Transverse colon (tissue), 4 donors: ENCODE measurements around the gene CHPT1. TPM values are rescaled to one million over a fixed set of nuclear protein-coding genes. Genes with fewer than 3 reads are reported as not detected.

Experiments
- DNase-seq: peaks from one replicate; pipeline ENCODE4 v3.0.0-alpha.2; 2019
- H3K27ac ChIP-seq, 4 donors: fragments of 200-600 bp; sonication (generic); 2 replicates each; pipeline ENCODE4 v1.5.1; 2016 to 2018; ENCODE audit warnings: inconsistent platforms in 4 of 4
- H3K27me3 ChIP-seq: fragments of 200-600 bp; sonication (generic); 2 replicates; pipeline ENCODE4 v1.5.1; 2017; ENCODE audit warnings: inconsistent platforms
- H3K36me3 ChIP-seq, 4 donors: fragments of 200-600 bp; sonication (generic); 2 replicates each; pipeline ENCODE4 v1.5.1; 2017 to 2019; ENCODE audit warnings: inconsistent platforms in 4 of 4
- H3K4me1 ChIP-seq, 4 donors: fragments of 200-600 bp; sonication (generic); 2 replicates each; pipeline ENCODE4 v1.5.1; 2017 to 2020; ENCODE audit warnings: inconsistent platforms in 4 of 4
- H3K4me3 ChIP-seq, 4 donors: fragments of 200-600 bp; sonication (generic); 1 replicate in 1 of 4; 2 replicates in 3 of 4; pipeline versions ENCODE4 v1.5.1 to v1.6.1; 2017 to 2019; ENCODE audit warnings: inconsistent platforms in 4 of 4
- H3K9me3 ChIP-seq, 2 donors: fragments of 200-600 bp; sonication (generic); 2 replicates each; pipeline ENCODE4 v1.5.1; 2017 to 2019; ENCODE audit warnings: inconsistent platforms in 2 of 2
- EP300 ChIP-seq: sonication (generic); formaldehyde crosslinking; IDR thresholded peaks from one replicate; pipeline ENCODE4 v1.6.1; 2017; ENCODE audit warnings: antibody characterized with exemption, low read depth
- POLR2A ChIP-seq: fragments of 450-650 bp; IDR thresholded peaks from one replicate; pipeline ENCODE4 v1.6.1; 2016; ENCODE audit warnings: antibody characterized with exemption, mild to moderate bottlenecking, moderate library complexity
- POLR2AphosphoS5 ChIP-seq, 3 donors: sonication (generic); formaldehyde crosslinking; IDR thresholded peaks; one replicate each; pipeline ENCODE4 v1.6.1; 2016; ENCODE audit warnings: antibody characterized with exemption in 3 of 3
- WGBS, 2 donors: methylation state at CpG; one replicate each; pipeline ENCODE4 v1.1.5; 2018; ENCODE audit warnings: low coverage in 1 of 2; 5-methylcytosine and 5-hydroxymethylcytosine counted together
- in situ Hi-C, 4 donors: fragments of 200-750 bp; cut with MboI; loops; one replicate each; pipeline versions ENCODE4 v1.15.0 to v1.15.1; 2017; ENCODE audit warnings: low sequenced_read_pairs in 3 of 4, low pct_ligation_motif_present in 1 of 4, low pct_unique_long_range_greater_than_20kb in 1 of 4
- intact Hi-C: fragments of 100-400 bp; cut with DNase I; formaldehyde crosslinking; loops from one replicate; pipeline ENCODE4 v1.15.1; 2023; ENCODE audit warnings: low total_unique reads
- total RNA-seq, 4 donors: library from RNA; depleted of rRNA; stranded (reverse); fragments of >200 nt; gene quantifications; one replicate each; pipeline ENCODE4 v1.1.0, GENCODE V29; 2016
- TF ChIP-seq, protein P1 (sequence below), 5 experiments: fragments of 200-600 bp in 3 of 5; fragments of 450-650 bp in 2 of 5; sonication (generic) in 3 of 5; IDR thresholded peaks; 1 replicate in 2 of 5; 2 replicates in 3 of 5; pipeline ENCODE4 v1.5.1; 2016 to 2017; ENCODE audit warnings: antibody characterized with exemption in 5 of 5, inconsistent platforms in 3 of 5, mild to moderate bottlenecking in 2 of 5, moderate library complexity in 1 of 5

Gene CHPT1
- total RNA-seq, 4 donors from 2014 or later = 114 to 215 (median 138) TPM

DNA sequence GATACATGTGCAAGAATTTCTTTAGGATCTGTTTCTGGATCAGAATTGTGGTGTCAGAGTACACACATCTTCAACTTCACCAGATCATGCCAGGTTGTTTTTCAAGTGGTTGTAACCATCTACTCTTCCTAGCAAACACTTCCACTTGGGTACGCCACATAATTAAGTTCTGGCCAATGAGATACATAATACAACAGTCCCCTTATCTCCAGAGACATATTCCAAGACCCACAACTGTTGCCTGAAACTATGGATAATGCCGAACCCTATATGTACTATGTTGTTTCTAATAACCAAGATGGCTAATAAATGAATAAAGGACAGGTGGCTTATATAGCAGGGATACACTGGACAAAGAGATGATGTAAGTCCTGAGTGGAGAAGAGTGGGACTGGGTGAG is 2.5 kb upstream of the CHPT1 start:
- H3K27me3 ChIP-seq = no peaks in the 10 kb centered on the region
- TF ChIP-seq POLR2A (no peak), EP300 (no peak), POLR2AphosphoS5 (IDR thresholded peaks at IDR 0.05) (no peak)
- TF ChIP-seq, protein P1, sequence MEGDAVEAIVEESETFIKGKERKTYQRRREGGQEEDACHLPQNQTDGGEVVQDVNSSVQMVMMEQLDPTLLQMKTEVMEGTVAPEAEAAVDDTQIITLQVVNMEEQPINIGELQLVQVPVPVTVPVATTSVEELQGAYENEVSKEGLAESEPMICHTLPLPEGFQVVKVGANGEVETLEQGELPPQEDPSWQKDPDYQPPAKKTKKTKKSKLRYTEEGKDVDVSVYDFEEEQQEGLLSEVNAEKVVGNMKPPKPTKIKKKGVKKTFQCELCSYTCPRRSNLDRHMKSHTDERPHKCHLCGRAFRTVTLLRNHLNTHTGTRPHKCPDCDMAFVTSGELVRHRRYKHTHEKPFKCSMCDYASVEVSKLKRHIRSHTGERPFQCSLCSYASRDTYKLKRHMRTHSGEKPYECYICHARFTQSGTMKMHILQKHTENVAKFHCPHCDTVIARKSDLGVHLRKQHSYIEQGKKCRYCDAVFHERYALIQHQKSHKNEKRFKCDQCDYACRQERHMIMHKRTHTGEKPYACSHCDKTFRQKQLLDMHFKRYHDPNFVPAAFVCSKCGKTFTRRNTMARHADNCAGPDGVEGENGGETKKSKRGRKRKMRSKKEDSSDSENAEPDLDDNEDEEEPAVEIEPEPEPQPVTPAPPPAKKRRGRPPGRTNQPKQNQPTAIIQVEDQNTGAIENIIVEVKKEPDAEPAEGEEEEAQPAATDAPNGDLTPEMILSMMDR (IDR thresholded peaks at IDR 0.05) = no peak
- DNase-seq = no peak
- intact Hi-C loops (no loop called here), in situ Hi-C loops (no loop called here)
- no peaks in the 10 kb centered on the region for H3K9me3 ChIP-seq
- peaks cover 16 to 50% (median 37%) of the 10 kb centered on the region in 4 donors for H3K4me1 ChIP-seq
- 98 to 100% methylated on average over 2 of the region's 2 CpGs for WGBS, 2 donors
- H3K36me3 ChIP-seq = no peaks in the 10 kb centered on the region
- no peak overlapping the region for H3K4me3 ChIP-seq
- H3K27ac ChIP-seq = peak overlapping the region in 2 of 4 donors; percentile 95 to 97

DNA sequence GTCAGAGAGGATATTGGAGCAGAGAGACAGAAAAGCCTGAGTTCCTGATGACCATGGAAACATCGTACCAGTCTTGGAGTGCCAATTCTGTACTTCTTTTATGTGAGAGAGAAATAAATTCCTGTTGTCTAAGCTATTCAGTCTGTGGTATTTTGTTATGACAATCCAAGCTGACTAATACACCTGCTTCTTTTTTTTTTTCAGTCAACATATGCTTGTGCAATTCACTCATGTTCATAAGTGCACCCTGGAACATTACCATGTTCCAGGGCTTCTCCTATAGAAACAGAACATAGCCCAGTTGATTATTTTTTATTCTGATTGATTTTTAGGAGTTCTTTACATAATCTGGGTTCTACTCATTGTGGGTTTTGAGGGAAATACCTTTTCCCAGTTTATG is 1.7 kb upstream of the CHPT1 start:
- H3K36me3 ChIP-seq = no peaks in the 10 kb centered on the region
- WGBS, 2 donors = 50 to 60% methylated on average over 1 of the region's 1 CpG
- intact Hi-C loops (no loop called here), in situ Hi-C loops (no loop called here)
- H3K4me1 ChIP-seq = peaks cover 16 to 51% (median 40%) of the 10 kb centered on the region in 4 donors
- no peaks in the 10 kb centered on the region for H3K9me3 ChIP-seq
- no peaks in the 10 kb centered on the region for H3K27me3 ChIP-seq
- TF ChIP-seq POLR2A (no peak), EP300 (no peak), POLR2AphosphoS5 (IDR thresholded peaks at IDR 0.05) (peak in 1 of 3 donors; percentile 12)
- TF ChIP-seq, protein P1 (IDR thresholded peaks at IDR 0.05) = no peak
- no peak for DNase-seq
- peak overlapping the region; percentile 94 to 97 (median 96) for H3K27ac ChIP-seq
- no peak overlapping the region for H3K4me3 ChIP-seq

DNA sequence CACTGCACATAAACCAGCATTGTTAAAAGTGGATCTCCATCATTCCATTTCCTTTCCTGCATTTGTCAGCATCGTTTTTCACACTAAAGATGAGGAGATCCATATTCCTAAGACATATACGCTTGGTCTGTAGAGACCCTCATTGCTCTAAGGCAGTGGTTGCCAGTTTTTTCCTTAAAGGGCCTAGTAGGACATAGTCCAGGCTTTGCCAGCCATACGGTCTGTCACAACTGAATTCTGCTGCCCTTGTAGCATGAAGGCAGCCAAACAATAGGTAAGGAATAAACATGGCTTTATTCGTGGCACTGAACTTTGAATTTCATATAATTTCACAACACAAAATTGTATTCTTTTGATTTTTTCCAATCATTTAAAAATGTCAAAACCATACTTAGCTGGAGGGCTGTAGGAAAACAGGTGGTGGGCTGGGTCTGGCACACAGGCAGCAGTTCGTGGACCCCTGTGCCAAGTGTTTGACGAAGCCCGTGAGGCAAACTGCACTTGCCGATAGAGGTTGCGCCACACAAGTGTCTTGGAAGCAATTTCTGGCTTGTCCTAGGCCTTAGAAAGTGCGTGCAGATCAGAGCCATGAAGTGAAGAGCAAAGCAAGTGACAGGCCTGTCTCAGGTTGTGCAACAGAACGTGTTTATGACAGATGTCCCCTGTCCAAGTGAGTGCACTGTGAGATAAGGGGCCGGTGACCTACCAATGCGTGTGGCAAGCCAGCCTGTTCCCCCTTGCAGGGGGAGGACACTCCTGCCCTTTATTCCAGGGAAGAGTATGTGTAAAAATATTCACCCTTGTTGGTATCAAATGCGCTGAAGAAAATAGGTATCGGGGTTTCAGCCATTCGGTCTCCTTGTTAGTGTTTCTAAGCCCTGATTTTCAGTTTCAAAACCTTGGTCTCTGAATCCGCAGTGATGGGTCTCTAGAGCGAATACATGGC is 916 bp upstream of the CHPT1 start:
- intact Hi-C loops = no loop called here
- Histone ChIP-seq H3K27me3 (no peaks in the 10 kb centered on the region), H3K4me1 (peaks cover 15 to 53% (median 40%) of the 10 kb centered on the region in 4 donors), H3K9me3 (no peaks in the 10 kb centered on the region), H3K4me3 (peak overlapping the region; percentile 76 to 92 (median 81)), H3K27ac (peak overlapping the region; percentile 94 to 97 (median 96)), H3K36me3 (no peaks in the 10 kb centered on the region)
- in situ Hi-C loops = no loop called here
- DNase-seq = peak; percentile 60
- WGBS, 2 donors = 30 to 57% methylated on average over 9 to 18 of the region's 18 CpGs
- no peak for TF ChIP-seq POLR2A
- TF ChIP-seq POLR2AphosphoS5 (IDR thresholded peaks at IDR 0.05) = peak in 1 of 3 donors; percentile 65

DNA sequence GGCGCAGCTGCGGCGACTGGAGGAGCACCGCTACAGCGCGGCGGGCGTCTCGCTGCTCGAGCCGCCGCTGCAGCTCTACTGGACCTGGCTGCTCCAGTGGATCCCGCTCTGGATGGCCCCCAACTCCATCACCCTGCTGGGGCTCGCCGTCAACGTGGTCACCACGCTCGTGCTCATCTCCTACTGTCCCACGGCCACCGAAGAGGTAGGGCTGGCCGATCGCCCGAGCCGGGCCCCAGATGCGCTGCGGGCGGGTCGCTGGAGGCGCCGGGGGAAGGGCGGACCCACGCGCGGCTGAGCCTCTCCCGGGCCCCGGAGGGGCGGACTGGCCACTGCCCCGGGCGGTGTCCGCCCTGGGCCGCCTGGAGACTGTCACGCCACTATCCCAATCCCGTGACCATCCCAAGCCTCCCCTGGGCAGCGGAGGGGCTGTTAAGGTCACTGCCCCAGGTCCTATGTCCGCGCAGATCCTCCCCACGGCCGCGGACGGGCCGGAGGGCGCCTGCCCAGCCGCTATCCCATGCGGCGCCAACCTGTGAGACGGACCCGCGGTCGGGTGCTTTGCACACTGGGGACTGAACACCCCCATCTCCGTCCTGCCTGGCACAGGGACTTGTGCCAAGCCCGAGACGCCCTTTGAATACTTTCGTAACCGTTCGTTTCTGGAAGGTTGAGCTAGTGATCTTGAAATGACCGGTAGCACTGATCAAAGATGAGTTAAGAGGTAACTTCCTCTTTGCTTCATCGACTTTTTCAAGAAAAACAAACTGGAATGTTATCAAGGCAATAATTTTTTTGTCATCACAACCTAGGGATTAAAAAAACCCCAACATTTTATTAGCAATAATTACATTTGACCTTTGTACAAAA is 725 bp downstream of the CHPT1 start:
- H3K27ac ChIP-seq = peak overlapping the region; percentile 94 to 97 (median 96)
- H3K4me1 ChIP-seq = peaks cover 11 to 62% (median 47%) of the 10 kb centered on the region in 4 donors
- H3K4me3 ChIP-seq = peak overlapping the region; percentile 76 to 92 (median 81)
- 0% methylated on average over 30 of the region's 67 CpGs; no CpG with 5 or more reads in 1 of the 2 donors for WGBS, 2 donors
- no peaks in the 10 kb centered on the region for H3K9me3 ChIP-seq
- H3K27me3 ChIP-seq = no peaks in the 10 kb centered on the region
- H3K36me3 ChIP-seq = no peaks in the 10 kb centered on the region
- intact Hi-C loops (no loop called here), in situ Hi-C loops (no loop called here)
- peak; percentile 68 for DNase-seq
- TF ChIP-seq, protein P1 (IDR thresholded peaks at IDR 0.05) = no peak
- TF ChIP-seq POLR2A (peak; percentile 64), EP300 (no peak), POLR2AphosphoS5 (IDR thresholded peaks at IDR 0.05) (peak; percentile 2 to 45 (median 34))
